NCI-H82 treated with DMSO at 0.1 percent for 48 hours (cell line): ENCODE measurements around the gene PASK.
"Not testable (repeated sequence)": the region's sequence is repeated elsewhere in the genome, so short reads cannot be mapped to it uniquely, and the experiment has no call there.

ENCODE experiments used
- DNase-seq: peaks from one replicate; lab custom pipeline; 2025; ENCODE audit not compliant: unreplicated experiment; lab: John Stamatoyannopoulos, UW

Gene PASK

DNA sequence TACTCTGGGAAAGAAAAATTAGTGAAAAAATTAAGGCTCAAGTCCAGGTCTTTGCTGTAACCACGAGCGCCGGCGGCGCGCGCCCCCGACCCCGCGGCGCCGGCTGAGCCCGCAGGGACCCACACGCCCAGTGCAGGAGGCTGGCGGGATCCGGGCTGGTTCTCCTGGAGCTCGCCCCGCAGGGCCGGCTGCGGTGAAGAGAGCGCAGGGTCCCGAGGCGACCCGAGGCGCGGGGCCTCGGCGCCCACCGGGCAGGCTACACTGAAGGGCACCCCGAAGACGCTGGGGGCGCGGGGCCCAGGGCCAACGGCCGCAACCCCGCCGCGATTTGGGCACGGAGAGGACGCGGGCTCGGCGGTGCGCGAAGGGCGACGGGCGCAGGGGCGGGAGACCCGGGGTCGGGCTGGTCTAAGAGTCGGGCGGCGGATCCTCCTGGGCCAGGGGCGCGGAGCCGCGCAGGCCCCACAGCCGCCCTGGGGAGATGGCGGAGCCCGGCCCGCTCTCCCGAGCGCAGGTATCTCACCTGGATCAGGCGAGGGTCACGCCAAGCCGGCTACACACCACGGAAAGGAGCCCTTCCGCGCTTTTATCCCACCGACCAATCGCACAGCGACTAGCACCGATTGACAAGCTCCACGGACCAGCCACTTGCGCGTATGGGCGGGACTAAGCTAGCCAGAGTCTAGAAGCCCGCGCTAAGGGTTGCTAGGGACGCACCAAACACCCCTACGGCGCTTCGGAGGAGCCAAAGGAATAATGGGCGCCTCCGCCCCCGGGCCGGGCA lies at the start of gene PASK:
PASK (minus strand) TSS at position 582 of the 784 bp plus-strand sequence. CDS start 6,440 bp downstream, outside the sequence.
- DNase-seq: peak; percentile 89

DNA sequence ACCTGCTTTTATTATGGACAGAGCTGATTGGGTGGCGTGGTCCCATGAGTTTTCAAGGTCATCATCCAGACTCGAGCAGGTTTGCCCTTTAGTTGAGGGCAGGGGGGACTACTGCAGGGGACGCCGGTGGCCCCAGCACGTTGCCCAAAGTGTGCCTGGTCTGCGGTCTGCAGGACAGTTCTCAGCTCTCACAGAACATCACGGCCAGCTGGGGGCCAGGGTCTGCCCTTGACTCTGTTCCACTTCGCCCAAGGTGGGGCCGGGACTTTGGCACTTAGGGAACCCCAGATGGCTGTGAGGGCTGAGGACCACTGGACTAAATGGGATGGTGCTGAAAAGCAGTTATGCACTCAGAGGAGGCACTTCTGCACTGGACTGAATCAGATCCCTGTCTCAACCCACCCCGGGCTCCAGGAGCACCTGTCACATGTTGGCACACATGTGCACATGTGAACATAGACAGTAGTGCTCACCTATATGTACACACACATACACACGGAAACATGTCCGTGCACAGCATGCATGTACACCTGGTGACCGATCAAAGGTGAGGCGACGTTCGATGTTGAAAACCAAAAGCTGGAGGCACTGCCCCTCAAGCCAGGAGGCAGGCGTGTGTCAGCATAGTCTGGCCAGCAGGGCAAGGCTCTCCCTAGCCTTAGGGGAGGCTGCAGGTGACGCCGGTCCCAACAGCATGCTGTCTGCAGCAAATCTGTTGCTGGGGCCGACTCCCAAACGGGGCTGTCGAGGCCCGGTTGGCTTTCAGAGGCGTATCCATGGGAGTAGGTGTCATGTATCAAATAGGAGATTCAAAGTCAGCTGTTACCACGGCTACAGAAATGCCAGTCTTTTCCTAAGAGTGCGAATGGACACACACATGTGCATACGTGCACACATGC lies 49.4 kb upstream of the PASK start:
- DNase-seq: no peak

DNA sequence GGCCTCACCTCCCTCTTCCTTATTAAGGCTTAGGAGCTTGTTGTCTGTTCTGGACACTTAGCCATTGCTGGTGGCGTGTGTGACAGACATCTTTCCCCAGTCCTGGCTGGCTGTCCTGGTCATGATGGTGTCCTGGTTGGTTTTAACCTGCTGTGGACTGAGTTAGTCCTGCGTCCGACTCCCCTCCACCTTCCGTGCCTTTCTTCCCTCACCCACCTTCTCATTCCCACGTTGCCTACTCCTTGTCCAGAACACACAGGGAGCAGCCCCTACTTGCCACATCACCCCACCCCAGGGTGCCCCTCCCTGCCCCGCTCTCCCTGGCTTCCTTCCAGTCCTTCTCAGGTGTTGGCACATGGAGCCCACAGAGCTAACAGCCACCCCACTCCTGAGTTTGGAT lies 48.7 kb upstream of the PASK start:
- no peak for DNase-seq

DNA sequence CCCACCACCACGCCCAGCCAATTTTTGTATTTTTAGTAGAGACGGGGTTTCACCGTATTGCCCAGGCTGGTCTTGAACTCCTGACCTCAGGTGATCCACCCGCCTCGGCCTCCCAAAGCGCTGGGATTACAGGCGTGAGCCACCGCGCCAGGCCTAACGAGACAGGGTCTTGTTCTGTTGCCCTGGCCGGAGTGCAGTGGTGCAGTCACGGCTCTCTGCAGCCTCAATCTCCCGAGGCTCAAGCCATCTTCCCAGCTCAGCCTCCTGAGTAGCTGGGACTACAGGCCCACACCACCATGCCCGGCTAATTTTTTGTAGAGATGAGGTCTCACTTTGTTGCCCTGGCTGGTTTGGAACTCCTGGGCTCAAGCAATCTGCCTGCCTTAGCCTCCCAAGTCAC lies 48.0 kb upstream of the PASK start:
- DNase-seq: not testable (repeated sequence)

DNA sequence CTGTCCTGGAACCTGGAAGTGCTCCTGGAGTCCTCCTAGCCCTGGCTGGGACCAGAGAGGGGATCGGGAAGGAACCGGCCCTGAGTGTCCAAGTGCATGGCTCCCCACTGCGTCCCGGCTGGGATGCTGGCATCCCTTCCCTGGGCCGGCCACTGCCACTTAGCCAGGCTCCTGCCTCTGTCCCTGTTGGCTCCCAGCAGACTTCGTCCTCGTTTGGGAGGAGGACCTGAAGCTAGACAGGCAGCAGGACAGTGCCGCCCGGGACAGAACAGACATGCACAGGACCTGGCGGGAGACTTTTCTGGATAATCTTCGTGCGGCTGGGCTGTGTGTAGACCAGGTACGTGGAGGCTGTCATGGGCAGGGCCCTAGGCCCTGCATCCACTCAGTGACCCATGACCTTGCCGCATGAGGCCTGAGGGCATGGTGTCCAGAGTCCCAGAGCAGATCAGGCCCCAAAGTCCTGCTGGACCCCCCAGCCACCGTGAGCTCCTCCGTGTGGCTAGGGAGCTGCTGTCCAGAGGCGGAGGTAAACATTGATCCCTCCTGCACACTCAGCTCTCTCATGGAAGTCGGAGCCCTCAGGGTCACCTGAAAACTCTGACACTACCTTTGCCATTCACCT lies 46.3 kb upstream of the PASK start:
- no peak for DNase-seq

DNA sequence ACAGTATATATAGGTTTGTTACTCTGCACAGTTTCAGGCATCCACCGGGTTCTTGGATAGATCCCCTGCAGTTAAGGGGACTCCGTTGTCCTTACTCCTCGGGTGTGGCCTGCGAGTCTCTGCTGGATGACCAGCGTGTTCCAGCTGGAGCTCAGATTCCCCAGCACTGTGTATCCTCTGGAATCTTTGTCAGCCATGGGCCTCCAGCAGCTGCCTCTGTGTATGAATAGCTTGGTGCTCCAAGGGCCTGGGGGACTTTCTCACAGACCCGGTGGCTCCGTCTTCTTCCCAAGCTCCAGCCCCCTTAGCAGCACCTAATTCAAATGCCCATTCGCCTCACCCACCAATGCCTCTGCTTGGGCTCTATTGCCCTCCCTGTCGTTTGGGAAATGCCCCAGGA lies 45.5 kb upstream of the PASK start:
- no peak for DNase-seq

DNA sequence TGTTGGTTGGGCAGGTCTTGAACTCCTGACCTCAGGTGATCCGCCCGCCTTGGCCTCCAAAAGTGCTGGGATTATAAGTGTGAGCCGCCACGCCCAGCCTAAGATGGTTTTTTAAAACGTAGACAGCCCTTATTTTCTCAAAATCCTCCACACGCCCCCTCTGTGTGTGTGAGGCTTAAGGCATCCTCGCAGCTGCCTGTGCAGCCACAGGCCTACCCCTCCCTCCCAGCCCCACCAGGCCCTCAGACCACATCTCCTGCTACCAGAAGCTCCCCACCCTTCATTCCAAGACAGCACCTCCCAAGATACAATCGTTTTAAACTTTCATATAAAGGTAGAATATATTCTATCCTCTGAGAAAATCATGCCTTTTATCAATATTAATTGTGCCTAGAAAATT lies 44.0 kb upstream of the PASK start:
- DNase-seq: no peak

DNA sequence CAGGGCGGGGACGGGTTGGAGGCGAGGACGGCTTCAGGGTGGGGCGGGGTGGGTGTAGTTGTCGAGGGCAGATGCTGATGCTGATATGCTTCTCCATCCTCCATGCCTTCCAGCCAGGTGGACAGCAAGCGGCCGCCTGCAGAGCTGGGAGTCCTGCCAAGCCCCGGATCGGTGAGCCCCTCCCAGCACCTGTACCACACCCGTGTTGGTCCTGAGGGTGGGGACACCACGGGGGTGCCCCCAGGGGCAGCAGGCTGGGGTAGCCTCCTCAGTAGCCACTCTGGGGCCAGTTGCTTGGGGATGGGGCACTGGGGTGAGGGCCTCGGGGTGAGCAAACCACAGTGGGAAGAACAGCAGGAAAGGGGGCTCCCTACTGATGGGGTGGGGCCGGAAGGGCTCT lies 41.8 kb upstream of the PASK start:
- no peak for DNase-seq

DNA sequence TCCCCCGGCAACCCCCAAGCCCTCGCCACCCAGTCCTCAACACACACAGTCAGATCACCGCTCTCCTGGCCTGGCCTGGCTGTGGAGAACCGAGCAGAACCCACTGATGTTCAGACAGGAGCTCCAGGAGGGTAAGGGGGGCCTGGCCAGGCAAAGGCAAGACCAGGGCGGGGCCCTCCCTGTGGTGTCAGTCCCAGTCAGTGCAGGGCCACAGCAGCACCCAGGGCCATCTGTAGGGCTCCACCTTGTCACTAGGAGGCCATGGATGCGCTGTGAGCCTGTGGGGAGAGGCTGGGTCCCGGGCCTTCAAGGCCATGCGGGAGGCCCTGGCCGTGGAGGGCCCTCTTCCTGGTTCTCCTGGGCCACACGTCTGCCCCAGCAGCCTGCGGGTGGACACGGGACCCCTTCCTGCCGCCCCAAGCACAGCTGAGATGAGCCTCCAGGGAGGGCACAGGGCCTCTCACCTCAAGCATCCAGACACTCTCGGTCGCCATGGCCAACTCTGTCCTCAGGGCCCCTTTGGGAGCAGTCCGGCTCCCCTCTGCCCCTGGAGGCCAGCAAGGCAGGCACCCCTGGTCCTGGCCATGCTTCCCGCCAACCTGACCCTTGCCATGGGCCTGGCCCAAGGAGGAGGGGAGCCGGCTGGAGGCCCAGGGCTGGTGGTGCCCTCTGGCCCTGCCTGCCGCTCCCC lies 41.2 kb upstream of the PASK start:
- DNase-seq: no peak

DNA sequence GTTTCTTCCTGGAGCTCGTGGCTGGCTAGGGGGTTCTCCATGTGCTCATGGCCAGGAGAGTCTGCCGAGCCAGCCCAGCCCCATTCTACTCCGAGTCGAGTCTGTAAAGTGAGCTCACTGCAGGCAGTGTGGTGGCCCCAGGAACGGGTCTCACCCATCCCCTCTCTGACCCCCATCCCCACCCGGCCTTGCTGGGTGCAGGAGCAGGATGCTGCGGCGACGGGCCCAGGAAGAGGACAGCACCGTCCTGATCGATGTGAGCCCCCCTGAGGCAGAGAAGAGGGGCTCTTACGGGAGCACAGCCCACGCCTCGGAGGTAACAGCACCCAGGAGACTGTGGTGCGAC lies 40.6 kb upstream of the PASK start:
- DNase-seq: no peak

DNA sequence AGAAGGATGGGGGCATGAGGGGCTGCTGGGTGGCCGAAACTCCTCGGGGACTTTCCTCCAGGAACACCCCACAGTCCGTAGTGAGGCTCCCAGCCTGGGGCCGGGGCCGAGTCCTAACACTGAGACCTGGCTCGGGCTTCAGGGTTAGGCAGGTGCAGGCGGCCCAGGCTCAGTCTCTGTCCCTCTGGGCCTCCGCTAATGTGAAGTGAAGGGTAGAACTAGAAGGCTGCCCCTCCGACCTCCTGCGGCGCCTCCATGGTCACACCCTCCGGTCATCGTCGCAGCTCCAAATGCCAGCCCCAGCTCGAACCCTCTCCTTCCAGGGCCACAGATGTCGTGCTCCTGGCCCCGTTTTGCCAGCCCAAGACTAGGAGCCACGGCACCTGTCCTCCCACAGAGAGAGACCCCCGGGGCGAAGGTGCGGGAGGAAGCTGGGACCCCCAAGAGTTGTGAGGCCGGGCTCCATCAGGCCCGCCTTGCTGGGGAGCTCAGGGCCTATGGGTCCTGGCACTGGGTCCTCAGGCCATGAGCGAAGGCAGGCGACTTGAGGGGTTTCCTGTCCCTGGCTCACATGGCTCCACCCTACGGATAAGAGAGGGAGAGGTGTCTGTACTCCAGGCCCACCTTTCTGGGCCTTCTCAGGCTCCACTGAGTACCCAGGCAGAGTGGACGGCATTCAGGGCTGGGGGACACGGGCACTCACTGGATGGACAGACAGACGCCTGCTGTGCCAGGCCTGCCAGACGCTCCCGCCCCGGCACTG lies 40.0 kb upstream of the PASK start:
- DNase-seq: no peak

DNA sequence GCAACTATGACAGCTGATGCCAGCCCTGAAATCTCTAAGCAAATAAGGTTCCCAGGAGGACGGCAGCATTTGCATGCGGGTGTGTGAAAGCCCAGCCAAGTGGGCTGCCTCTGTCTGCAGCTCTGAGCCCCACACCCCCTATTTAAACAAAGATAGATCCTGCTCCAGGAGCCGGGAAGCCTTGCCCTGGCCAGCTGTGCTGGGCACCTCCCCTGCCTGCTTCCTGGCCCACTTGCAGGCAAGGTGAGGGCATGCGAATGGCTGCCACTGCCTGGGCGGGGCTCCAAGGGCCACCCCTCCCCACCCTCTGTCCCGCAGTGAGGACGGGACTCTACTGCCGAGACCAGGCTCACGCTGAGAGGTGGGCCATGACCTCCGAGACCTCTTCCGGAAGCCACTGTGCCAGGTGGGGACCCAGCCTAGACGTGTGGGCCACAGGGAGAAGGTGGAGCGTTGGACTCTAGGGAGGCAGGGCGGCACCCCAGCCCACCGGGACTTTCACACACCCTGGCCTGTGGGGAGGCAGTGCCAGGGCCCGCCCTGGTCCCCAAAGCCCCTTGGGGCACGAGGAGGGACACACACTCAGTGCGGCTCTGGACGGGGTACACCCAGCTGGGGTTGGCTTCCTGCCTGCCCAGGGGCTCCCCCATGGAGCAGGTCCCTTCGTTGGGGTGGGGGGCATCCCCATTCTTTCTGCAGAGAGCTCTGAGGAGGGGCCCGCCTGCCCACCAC lies 39.3 kb upstream of the PASK start, which contains the start of gene ANO7:
ANO7 (plus strand) TSS at position 317 of the 732 bp plus-strand sequence. CDS start 1,387 bp downstream, outside the sequence.
- no peak for DNase-seq

DNA sequence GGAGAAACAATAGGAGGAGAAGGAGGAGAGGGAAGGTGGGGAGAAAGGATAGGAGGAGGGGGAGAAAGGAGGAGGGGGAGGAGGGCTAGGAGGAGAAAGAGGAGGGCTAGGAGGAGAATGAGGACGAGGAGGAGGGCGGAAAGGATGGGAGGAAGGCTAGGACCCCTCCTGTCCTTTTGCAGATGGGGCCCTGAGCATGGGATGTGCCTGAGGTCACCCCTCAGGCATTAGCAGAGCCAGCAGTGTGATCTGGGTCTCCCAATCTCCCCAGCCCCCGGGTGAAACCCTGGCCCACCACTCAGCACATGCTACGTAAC lies 38.6 kb upstream of the PASK start:
- DNase-seq: no peak

DNA sequence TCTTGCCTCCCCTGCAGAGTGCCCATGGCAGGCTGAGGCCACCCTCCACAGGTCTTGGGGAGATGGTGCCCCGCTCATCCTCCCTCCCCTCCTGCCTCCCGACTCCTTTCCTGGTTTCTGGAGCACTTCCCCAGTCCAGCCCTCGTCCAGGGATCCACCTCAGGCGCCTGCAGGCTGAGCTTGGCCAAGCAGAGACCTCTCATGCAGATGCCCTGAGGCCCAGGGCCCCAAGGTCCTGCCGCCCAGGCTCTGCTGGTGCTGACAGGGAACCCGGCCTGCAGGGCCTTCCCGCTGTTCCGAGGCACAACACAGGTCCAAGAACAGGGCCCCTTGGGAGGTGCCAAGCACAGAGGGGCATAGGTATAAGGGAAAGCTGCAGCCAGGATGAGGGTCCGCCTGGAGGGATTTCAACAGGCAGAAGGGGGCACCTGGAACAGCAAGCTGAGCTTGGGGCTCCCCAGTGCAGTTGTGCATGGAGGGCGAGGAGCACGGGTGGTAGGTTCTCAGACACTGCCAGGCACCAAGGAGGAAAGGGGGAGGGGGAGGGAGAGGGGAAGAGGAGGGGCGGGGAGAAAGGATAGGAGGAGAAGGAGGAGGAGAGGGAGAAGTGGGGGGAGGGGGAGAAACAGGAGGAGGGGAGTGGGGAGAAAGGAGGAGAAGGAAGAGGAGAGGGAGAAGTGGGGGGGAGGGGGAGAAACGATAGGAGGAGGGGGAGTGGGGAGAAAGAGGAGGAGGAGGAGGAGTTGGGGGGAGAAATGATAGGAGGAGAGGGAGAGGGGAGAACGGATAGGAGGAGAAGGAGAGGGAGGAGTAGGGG lies 38.0 kb upstream of the PASK start:
- no peak for DNase-seq

DNA sequence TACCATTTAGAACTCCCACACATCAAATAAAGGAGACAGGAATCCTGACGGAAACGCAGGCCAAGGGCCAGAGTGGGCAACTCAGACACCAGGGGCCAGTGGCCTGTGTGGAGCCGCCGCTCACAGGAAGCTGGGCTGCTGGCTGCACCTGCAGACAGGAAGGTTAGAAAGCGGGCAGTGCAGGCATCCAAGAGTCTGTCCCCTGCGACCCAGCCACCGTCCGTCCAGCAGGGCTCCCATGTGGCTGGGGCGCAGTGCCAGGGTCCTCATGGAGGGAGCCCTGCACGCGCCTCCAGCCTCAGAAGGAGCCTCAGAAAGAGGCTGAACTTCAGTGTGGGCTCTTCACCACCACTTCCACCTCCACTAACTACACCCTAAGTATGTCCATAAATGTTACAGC lies 36.7 kb upstream of the PASK start:
- DNase-seq: no peak

DNA sequence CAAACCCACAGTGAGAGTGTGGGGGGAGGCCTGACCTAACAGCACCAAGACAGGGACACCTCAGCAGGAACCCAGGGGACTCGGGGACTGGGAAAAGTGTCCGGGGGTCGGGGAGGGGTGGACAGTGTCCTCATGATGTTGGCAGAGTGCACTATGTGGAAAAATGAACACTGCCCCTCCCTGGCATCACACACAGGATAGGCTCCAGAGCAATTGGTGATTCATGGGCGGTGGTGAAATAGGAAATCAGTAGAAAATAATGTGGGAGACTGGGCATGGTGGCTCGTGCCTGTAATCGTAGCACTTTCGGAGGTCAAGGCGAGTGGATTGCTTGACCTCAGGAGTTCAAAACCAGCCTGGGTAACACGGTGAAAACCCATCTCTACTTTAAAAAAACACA lies 35.6 kb upstream of the PASK start:
- DNase-seq: no peak

DNA sequence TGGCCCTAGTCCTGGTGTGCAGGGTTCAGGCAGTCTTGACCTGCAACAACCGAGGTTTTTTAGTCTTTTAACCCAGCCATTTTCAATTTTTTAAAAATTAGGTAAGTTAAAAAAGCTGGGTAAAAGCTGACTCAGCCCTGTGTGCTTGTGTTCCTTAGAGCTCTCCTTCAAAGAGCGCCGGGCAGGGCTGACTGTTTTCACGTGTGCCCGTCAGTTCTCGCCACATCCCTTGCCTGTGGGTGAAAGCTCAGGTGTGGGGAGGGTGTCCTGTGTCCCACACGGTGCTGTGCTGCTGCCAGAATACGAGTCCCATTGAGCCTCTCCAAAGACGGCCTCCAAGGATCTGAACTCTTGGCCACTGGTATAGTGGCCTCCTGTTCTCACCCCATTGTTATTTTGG lies 33.9 kb upstream of the PASK start:
- DNase-seq: no peak

DNA sequence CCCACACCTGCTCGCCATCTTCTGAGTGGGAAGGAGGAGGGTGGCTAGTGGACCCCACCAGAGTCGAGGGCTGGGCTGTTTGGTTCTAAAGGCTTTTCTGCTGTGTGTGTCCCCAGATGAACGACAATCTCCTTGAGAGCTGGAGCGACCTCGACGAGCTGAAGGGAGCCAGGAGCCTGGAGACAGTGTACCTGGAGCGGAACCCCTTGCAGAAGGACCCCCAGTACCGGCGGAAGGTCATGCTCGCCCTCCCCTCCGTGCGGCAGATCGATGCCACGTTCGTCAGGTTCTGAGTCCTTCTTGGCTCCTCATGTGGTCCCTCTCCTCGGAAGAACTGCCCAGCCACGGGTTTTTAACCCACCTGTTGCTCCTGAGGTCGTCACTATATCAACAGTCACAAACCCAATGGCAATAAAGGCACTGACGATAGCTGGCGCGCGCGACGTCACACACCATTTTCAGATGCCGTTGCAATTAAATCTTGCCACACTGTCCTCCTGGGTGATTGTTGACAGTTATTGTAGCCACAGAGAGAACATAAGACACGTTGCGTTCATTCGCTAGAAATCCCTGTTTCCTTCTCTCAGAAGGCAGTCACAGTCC lies 33.4 kb upstream of the PASK start:
- DNase-seq: no peak

DNA sequence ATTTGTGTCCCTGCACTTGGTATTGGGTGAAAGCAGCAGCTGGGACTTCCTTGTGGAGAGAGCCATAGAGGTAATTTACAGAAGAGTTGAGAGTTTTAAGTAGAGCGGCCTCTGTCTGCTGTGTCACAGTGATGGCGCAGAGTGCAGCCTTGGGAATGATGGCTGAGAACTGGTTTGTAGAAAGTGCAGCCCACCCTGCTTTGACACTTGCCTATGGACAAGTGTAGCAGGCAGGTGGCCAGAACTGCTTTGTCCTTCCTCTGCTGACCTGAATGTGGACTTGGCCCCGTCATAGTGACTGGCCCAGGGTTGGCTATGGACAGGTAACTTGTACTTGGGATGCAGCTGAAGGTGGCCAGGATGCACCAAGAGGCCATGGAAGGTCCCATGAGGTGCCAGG lies 32.9 kb upstream of the PASK start:
- no peak for DNase-seq
